C4-2B (cell line): Measurements from ENCODE around the gene PPP1R14C.

Source experiments
- ZFX ChIP-seq: fragments of 450-650 bp; IDR thresholded peaks from 2 replicates; pipeline ENCODE4 v1.6.1; 2017
- TF ChIP-seq, protein P1 (sequence below): fragments of 450-650 bp; conservative IDR thresholded peaks from 2 replicates; pipeline ENCODE4 v1.5.1; 2017; ENCODE audit warnings: mild to moderate bottlenecking

DNA sequence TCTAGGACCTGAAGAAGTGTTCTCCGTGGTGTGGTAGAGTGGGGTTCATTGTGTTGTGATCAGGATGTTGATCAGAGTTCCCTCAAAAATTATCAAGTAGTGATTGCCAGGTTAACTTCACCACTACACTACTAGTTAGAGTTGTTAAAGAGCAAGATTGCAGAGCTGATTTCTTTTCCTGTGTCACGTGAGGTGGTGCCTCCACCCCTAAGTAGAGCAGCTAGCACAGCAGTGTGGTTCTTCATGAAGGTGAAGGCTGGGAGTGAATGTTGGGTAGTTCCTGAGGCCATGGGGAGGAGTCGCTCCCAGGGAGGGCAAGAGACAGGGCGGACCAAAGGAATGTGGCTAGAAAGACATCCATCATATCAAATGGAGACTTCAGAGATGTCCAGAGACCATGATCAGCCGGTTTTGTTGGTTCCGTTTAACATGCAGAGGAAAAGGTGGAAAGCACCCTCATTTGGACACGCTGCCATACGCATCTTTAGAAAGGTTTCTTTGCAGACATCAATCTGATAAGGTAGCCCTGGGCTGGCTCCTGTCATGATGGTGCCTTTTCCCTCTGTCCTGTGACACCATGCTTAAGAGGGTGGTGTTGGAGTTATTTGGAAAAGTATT is 146.7 kb downstream of the PPP1R14C start:
- TF ChIP-seq, protein P1, sequence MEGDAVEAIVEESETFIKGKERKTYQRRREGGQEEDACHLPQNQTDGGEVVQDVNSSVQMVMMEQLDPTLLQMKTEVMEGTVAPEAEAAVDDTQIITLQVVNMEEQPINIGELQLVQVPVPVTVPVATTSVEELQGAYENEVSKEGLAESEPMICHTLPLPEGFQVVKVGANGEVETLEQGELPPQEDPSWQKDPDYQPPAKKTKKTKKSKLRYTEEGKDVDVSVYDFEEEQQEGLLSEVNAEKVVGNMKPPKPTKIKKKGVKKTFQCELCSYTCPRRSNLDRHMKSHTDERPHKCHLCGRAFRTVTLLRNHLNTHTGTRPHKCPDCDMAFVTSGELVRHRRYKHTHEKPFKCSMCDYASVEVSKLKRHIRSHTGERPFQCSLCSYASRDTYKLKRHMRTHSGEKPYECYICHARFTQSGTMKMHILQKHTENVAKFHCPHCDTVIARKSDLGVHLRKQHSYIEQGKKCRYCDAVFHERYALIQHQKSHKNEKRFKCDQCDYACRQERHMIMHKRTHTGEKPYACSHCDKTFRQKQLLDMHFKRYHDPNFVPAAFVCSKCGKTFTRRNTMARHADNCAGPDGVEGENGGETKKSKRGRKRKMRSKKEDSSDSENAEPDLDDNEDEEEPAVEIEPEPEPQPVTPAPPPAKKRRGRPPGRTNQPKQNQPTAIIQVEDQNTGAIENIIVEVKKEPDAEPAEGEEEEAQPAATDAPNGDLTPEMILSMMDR = no peak
- no peak for TF ChIP-seq ZFX
